NT2/D1 (cell line): ENCODE data around the gene OSGIN1.
A peak's percentile ranks its signal among the peaks of the same experiment; 100 is the strongest.

Source experiments
- DNase-seq: peaks from one replicate; pipeline ENCODE4 v3.0.0-alpha.2; 2011; ENCODE audit warnings: low read depth, low spot score
- H3K27me3 ChIP-seq: 2 replicates; pipeline ENCODE4 v1.6.0; 2011; ENCODE audit warnings: mild to moderate bottlenecking; ENCODE audit not compliant: insufficient read length, insufficient read depth
- H3K36me3 ChIP-seq: 2 replicates; pipeline ENCODE4 v1.6.1; 2011; ENCODE audit warnings: mild to moderate bottlenecking, low read length, mixed read lengths; ENCODE audit not compliant: insufficient read depth, insufficient read length
- H3K4me1 ChIP-seq: 2 replicates; pipeline ENCODE4 v1.5.1; 2011; ENCODE audit not compliant: insufficient read depth, insufficient read length
- H3K4me3 ChIP-seq: 2 replicates; pipeline ENCODE4 v1.5.1; 2011; ENCODE audit warnings: low read depth; ENCODE audit not compliant: insufficient read length
- H3K9ac ChIP-seq: 2 replicates; pipeline ENCODE4 v1.6.0; 2011; ENCODE audit warnings: low read depth; ENCODE audit not compliant: insufficient read length
- H3K9me3 ChIP-seq: 2 replicates; pipeline ENCODE4 v1.5.1; 2011; ENCODE audit warnings: mild to moderate bottlenecking, low read length; ENCODE audit not compliant: insufficient read depth
- SUZ12 ChIP-seq: IDR thresholded peaks from 2 replicates; pipeline ENCODE4 v1.6.1; 2011; ENCODE audit not compliant: insufficient read length, insufficient read depth; ENCODE audit errors: extremely low read depth
- YY1 ChIP-seq: IDR thresholded peaks from 2 replicates; pipeline ENCODE4 v1.6.1; 2011; ENCODE audit not compliant: insufficient read length, insufficient read depth
- ZNF274 ChIP-seq: IDR thresholded peaks from 2 replicates; pipeline ENCODE4 v1.6.1; 2011; ENCODE audit warnings: mild to moderate bottlenecking, low read depth, low read length

The OSGIN1 gene

DNA sequence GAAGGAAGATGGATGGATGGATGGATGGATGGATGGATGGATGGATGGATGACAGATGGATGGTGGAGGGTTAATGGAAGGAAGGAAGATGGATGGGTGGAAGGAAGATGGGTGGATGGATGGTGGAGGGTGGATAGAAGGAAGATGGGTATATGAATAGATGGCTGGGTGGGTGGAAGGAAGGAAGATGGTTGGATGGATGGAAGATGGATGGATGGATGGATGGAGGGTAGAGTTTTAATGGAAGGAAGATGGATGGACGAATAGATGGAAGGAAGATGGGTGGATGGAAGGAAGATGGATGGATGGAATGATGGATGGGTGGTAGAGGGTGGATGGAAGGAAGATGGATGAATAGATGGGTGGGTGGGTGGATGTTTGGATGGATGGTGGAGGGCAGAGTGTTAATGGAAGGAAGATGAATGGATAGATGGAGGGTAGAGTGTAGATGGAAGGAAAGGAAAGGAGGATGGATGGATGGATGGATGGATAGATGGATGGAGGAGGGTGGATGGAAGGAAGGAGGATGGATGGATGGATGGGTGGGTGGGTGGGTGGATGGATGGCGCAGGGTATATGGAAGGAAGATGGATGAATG is 32.0 kb upstream of the OSGIN1 start:
- H3K27me3 ChIP-seq: no peaks in the 10 kb centered on the region
- no peak overlapping the region for H3K9ac ChIP-seq
- TF ChIP-seq ZNF274 (no peak), YY1 (no peak), SUZ12 (no peak)
- H3K36me3 ChIP-seq: peaks cover 34% of the 10 kb centered on the region
- no peak for DNase-seq
- H3K9me3 ChIP-seq: no peaks in the 10 kb centered on the region
- no peak overlapping the region for H3K4me3 ChIP-seq
- H3K4me1 ChIP-seq: peaks cover under 1% of the 10 kb centered on the region

DNA sequence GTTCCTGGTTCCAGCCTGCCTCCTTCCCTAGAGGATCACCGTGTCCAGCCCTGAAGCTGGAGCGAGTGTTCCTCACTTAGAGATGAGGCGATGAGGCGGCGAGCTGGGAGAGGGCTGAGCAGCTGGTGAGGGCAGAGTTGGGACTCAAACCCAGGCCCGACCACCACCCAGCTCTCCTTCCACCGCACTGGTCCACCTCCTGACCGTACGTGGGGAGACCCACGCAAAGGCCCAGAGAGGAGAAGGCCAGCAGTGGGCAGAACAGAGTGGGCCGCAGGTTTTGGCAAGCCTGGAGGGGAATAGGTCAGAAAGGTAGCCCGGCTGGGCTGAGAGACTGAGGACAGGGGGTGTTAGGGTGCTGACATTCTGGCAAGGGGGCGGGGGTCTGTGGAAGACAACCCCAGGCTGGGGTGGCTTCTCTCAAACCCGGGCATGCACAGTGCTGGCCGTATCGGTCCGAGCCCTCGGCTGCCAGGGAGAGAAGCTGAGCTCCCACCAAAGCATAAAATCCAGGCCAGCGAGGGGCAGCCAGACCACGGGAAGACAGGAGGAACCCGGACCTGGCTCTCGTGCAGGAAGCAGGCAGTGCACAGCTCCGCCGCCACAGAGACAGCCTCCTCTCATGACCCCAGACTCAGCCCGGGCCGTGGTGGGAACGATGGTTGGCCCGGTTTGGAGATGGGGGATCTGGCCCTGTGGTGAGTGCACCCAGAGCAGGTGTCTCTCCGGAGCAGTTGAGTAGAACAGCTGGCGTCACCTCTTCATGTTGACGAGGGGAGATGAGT is 29.3 kb upstream of the OSGIN1 start:
- Histone ChIP-seq H3K27me3 (no peaks in the 10 kb centered on the region), H3K9me3 (no peaks in the 10 kb centered on the region), H3K4me3 (no peak overlapping the region), H3K9ac (no peak overlapping the region), H3K4me1 (peaks cover 6% of the 10 kb centered on the region), H3K36me3 (peaks cover 14% of the 10 kb centered on the region)
- TF ChIP-seq YY1 (no peak), ZNF274 (no peak), SUZ12 (no peak)
- no peak for DNase-seq

DNA sequence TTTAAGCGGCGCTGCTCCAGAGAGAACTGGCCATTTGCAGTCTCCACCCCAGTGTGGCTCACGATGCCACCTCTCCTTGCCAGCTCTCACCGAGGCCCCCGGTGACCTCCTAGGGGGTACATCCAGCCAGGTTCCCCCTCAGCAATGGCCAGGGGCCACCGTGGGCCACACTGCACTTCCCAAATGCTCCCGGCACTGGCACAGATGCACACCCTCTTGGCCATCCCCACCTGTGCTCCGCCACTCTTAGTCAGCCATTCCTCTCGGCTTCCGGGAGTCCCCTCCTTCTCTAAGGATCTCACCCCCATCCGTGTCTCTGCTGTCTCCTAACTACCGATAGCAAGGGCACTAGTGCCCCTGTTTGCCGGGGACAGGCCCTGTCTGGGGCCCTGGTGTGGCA is 28.4 kb upstream of the OSGIN1 start:
- no peak overlapping the region for H3K4me3 ChIP-seq
- H3K4me1 ChIP-seq: peaks cover 6% of the 10 kb centered on the region
- H3K9me3 ChIP-seq: no peaks in the 10 kb centered on the region
- H3K9ac ChIP-seq: no peak overlapping the region
- H3K27me3 ChIP-seq: no peaks in the 10 kb centered on the region
- peaks cover 5% of the 10 kb centered on the region for H3K36me3 ChIP-seq
- TF ChIP-seq YY1 (no peak), ZNF274 (no peak), SUZ12 (no peak)
- no peak for DNase-seq

- TF ChIP-seq SUZ12: no peak
- TF ChIP-seq ZNF274: no peak
- H3K4me1 ChIP-seq: peaks cover 9% of the 10 kb centered on the region
- H3K36me3 ChIP-seq: no peaks in the 10 kb centered on the region
- no peak for DNase-seq
- no peaks in the 10 kb centered on the region for H3K9me3 ChIP-seq
- no peak overlapping the region for H3K4me3 ChIP-seq
- no peaks in the 10 kb centered on the region for H3K27me3 ChIP-seq
- H3K9ac ChIP-seq: no peak overlapping the region
Measured at GRCh38 chr16:83925095-83925905, 27.7 kb upstream of the OSGIN1 start.

- H3K9me3 ChIP-seq: no peaks in the 10 kb centered on the region
- no peaks in the 10 kb centered on the region for H3K36me3 ChIP-seq
- no peak overlapping the region for H3K4me3 ChIP-seq
- peaks cover 10% of the 10 kb centered on the region for H3K4me1 ChIP-seq
- H3K9ac ChIP-seq: peak overlapping the region; percentile 37
- no peak for DNase-seq
- TF ChIP-seq YY1 (no peak), SUZ12 (no peak), ZNF274 (no peak)
- no peaks in the 10 kb centered on the region for H3K27me3 ChIP-seq
Measured at GRCh38 chr16:83925957-83926725, 26.9 kb upstream of the OSGIN1 start.

- no peak for TF ChIP-seq ZNF274
- no peak for TF ChIP-seq YY1
- TF ChIP-seq SUZ12: no peak
- no peaks in the 10 kb centered on the region for H3K36me3 ChIP-seq
- H3K27me3 ChIP-seq: no peaks in the 10 kb centered on the region
- DNase-seq: peak; percentile 81
- peak overlapping the region; percentile 15 for H3K4me3 ChIP-seq
- peaks cover 10% of the 10 kb centered on the region for H3K4me1 ChIP-seq
- H3K9ac ChIP-seq: peak overlapping the region; percentile 82
- no peaks in the 10 kb centered on the region for H3K9me3 ChIP-seq
Measured at GRCh38 chr16:83926726-83927397, 26.2 kb upstream of the OSGIN1 start.
